PC-3 (cell line): ENCODE results near the gene SH2D3C. TPM values are rescaled to one million over a fixed set of nuclear protein-coding genes. Genes with fewer than 3 reads are reported as not detected.

ENCODE experiments used
- ATAC-seq: fragments of 200-7000 bp; cut with Tn5 transposase; 2 replicates; pipeline ENCODE4 v1.9.1; 2020; ENCODE audit warnings: mild to moderate bottlenecking, moderate library complexity
- Bru-seq: library from RNA; stranded (reverse); fragments of 400-500 nt; gene quantifications from one replicate; lab custom pipeline; 2021; lab: Mats Ljungman, UMichigan
- BruChase-seq, 2 experiments: library from RNA; stranded (reverse); fragments of 400-500 nt; gene quantifications; one replicate each; lab custom pipeline; 2021; lab: Mats Ljungman, UMichigan
- BruUV-seq: library from RNA; stranded (reverse); fragments of 400-500 nt; replicated peaks from 2 replicates; lab custom pipeline; 2021; lab: Mats Ljungman, UMichigan
- CTCF ChIA-PET: fragments of 300-600 bp; sonication (Branson Sonifier 250); formaldehyde crosslinking; loops from one replicate; lab custom pipeline; 2022; ENCODE audit warnings: antibody characterized with exemption; lab: Charles Lee
- POLR2A ChIA-PET: fragments of 300-600 bp; sonication (Branson Sonifier 250); formaldehyde crosslinking; loops from one replicate; lab custom pipeline; 2022; ENCODE audit warnings: antibody characterized with exemption; ENCODE audit not compliant: unreplicated experiment; lab: Charles Lee
- DNase-seq: peaks from one replicate; pipeline ENCODE4 v3.0.0-alpha.2; 2015
- H2AFZ ChIP-seq: fragments of 300-600 bp; sonication (generic); 2 replicates; pipeline ENCODE4 v1.6.0; 2016; ENCODE audit warnings: antibody characterized with exemption, low read length
- H3F3A ChIP-seq: fragments of 300-600 bp; sonication (generic); one replicate; pipeline ENCODE4 v1.6.0; 2017; ENCODE audit warnings: antibody characterized with exemption, low read length, control low read depth, mild to moderate bottlenecking; ENCODE audit not compliant: unreplicated experiment
- H3K27ac ChIP-seq: fragments of 300-600 bp; sonication (generic); 2 replicates; pipeline ENCODE4 v1.5.1; 2016; ENCODE audit warnings: mild to moderate bottlenecking, low read length
- H3K27me3 ChIP-seq: fragments of 300-600 bp; sonication (generic); 2 replicates; pipeline ENCODE4 v1.6.1; 2016; ENCODE audit warnings: low read length, mixed read lengths
- H3K36me3 ChIP-seq: fragments of 300-600 bp; sonication (generic); 2 replicates; pipeline ENCODE4 v1.6.1; 2016; ENCODE audit warnings: low read depth, mixed run types, low read length, mixed read lengths
- H3K4me1 ChIP-seq: fragments of 300-600 bp; sonication (generic); 2 replicates; pipeline ENCODE4 v1.5.1; 2016; ENCODE audit warnings: low read length; ENCODE audit not compliant: insufficient read depth
- H3K4me2 ChIP-seq: fragments of 300-600 bp; sonication (generic); 2 replicates; pipeline ENCODE4 v1.6.0; 2016; ENCODE audit warnings: low read length
- H3K4me3 ChIP-seq: fragments of 300-600 bp; sonication (generic); 2 replicates; pipeline ENCODE4 v1.5.1; 2016; ENCODE audit warnings: mild to moderate bottlenecking, low read length, mixed read lengths
- H3K79me2 ChIP-seq: fragments of 300-600 bp; sonication (generic); 2 replicates; pipeline ENCODE4 v1.6.1; 2017; ENCODE audit warnings: low read length, mixed read lengths
- H3K9ac ChIP-seq: fragments of 300-600 bp; sonication (generic); 2 replicates; pipeline ENCODE4 v1.6.0; 2016; ENCODE audit warnings: mild to moderate bottlenecking, low read length
- H3K9me2 ChIP-seq: fragments of 300-600 bp; sonication (generic); replicated peaks from 2 replicates; pipeline ENCODE4 v1.6.1; 2016; ENCODE audit warnings: mixed run types, low read length, mixed read lengths
- H3K9me3 ChIP-seq: fragments of 300-600 bp; sonication (generic); 2 replicates; pipeline ENCODE4 v1.6.1; 2016; ENCODE audit warnings: low read length, mixed read lengths
- H4K20me1 ChIP-seq: fragments of 300-600 bp; sonication (generic); 2 replicates; pipeline ENCODE4 v1.6.1; 2016; ENCODE audit warnings: low read length, mixed read lengths
- CTCF ChIP-seq: fragments of 300-600 bp; sonication (generic); conservative IDR thresholded peaks from 2 replicates; pipeline ENCODE4 v1.5.1; 2017; ENCODE audit warnings: antibody characterized with exemption, low read depth, mild to moderate bottlenecking, low read length
- EZH2 ChIP-seq: fragments of 300-600 bp; sonication (generic); IDR thresholded peaks from one replicate; pipeline ENCODE4 v1.6.1; 2017; ENCODE audit warnings: antibody characterized with exemption, mild to moderate bottlenecking, low read length; ENCODE audit not compliant: unreplicated experiment
- EZH2phosphoT487 ChIP-seq: fragments of 300-600 bp; sonication (generic); IDR thresholded peaks from 2 replicates; pipeline ENCODE4 v1.6.1; 2018; ENCODE audit warnings: mild to moderate bottlenecking, antibody characterized with exemption, low read length, borderline replicate concordance
- intact Hi-C: fragments of 100-400 bp; cut with micrococcal nuclease; formaldehyde crosslinking; loops from 2 replicates; pipeline ENCODE4 v1.9.0; 2023
- long read RNA-seq: library from polyadenylated mRNA; unstranded; transcript quantifications from one replicate; pipeline ENCODE4 v2.0.0, GENCODE V29; 2021; ENCODE audit not compliant: unreplicated experiment
- total RNA-seq: library from RNA; depleted of rRNA; stranded (reverse); fragments of >200 nt; gene quantifications from 2 replicates; pipeline ENCODE4 v1.2.3, GENCODE V29; 2014; rRNA removed

Gene SH2D3C
- total RNA-seq: 0.26 and 1.0 TPM in 2 replicates
- Bru-seq, nascent RNA: percentile 7 among the genes with signal in this experiment
- BruChase-seq, experiment 1, labeled RNA remaining after a 6-hour chase: percentile 7 among the genes with signal in this experiment
- BruChase-seq, experiment 2, labeled RNA remaining after a 2-hour chase: percentile 9 among the genes with signal in this experiment
- long read RNA-seq: 0 reads

- H3K9me2 ChIP-seq: no peaks in the 10 kb centered on the region
- CTCF ChIA-PET: no interaction called here
- no peaks in the 10 kb centered on the region for H3K9me3 ChIP-seq
- H2AFZ ChIP-seq: no peak within 1 kb of the TSS
- TF ChIP-seq CTCF: no peak
- TF ChIP-seq EZH2: no peak
- no peak for TF ChIP-seq EZH2phosphoT487
- no peaks in the 10 kb centered on the region for H3K36me3 ChIP-seq
- POLR2A ChIA-PET: interaction anchor here (0.5 kb wide), 1 partner anchor 235 kb away, joined by 3 read pairs; no protein-coding TSS in a partner anchor
- no peak within 1 kb of the TSS for H3K9ac ChIP-seq
- H3K27ac ChIP-seq: no peak within 1 kb of the TSS
- ATAC-seq (no peak), DNase-seq (no peak)
- H3K4me3 ChIP-seq: no peak within 1 kb of the TSS
- no peak within 1 kb of the TSS for H3K4me2 ChIP-seq
- H3K4me1 ChIP-seq: no peaks in the 10 kb centered on the region
- BruUV-seq: no TSS peak
- H3K27me3 ChIP-seq: no peaks in the 10 kb centered on the region
- no peaks in the 10 kb centered on the region for H3K79me2 ChIP-seq
- intact Hi-C loops: no loop called here
- no peaks in the 10 kb centered on the region for H4K20me1 ChIP-seq
- H3F3A ChIP-seq: no peaks in the 10 kb centered on the region
Measured at GRCh38 chr9:127778280-127779135, at the start of gene SH2D3C. SH2D3C (minus strand) TSS chr9:127778666; CDS start chr9:127778627, 39 bp downstream.

GRCh38 chr9:127826253-127826913, 47.9 kb upstream of the SH2D3C start:
- Histone ChIP-seq H3K9me3 (no peaks in the 10 kb centered on the region), H3K4me1 (0 out of 2 replicates have a peak, but pooled peaks cover 3% of the 10 kb centered on the region), H3K27ac (no peak overlapping the region), H3F3A (no peaks in the 10 kb centered on the region), H3K4me2 (no peak overlapping the region), H4K20me1 (no peaks in the 10 kb centered on the region), H3K36me3 (no peaks in the 10 kb centered on the region), H3K79me2 (no peaks in the 10 kb centered on the region), H3K9me2 (no peaks in the 10 kb centered on the region), H2AFZ (no peak overlapping the region), H3K4me3 (no peak overlapping the region), H3K9ac (no peak overlapping the region), H3K27me3 (no peaks in the 10 kb centered on the region)
- DNase-seq (no peak), ATAC-seq (no peak)
- TF ChIP-seq EZH2 (no peak), CTCF (no peak)
- CTCF ChIA-PET: interaction anchor here (0.6 kb wide), 1 partner anchor 25 kb away, joined by 6 read pairs; no protein-coding TSS in a partner anchor
- intact Hi-C loops: no loop called here
- POLR2A ChIA-PET: no interaction called here
- no TSS peak for BruUV-seq
